GM19463 (cell line): ENCODE measurements around the gene CPEB2.
"Not testable (repeated sequence)": the region's sequence is repeated elsewhere in the genome, so short reads cannot be mapped to it uniquely, and the experiment has no call there.

Experiments
- ATAC-seq: cut with Tn5 transposase; IDR thresholded peaks from one replicate; pipeline ENCODE4 v1.9.1; 2021; ENCODE audit warnings: mild to moderate bottlenecking, moderate library complexity; ENCODE audit not compliant: unreplicated experiment

CPEB2 gene

DNA sequence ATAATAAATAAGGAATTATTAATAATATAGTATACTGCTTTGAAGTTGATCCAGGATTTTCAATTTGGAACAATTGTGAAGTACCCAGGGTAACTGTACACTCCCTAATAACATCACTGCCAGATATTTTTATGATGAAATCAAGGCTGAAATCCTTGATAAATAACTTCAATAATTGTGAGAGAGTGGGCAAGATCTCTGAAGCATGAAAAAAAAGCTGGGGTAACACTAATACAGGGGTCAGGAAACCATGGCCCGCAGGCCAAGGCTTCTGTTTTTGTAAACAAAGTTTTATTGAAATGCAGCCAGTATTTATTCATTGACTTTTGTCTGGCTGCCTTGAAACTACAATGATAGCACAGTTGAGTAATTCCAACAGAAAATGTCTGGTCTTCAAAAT is 41.6 kb downstream of the CPEB2 start:
- no peak for ATAC-seq

- ATAC-seq: no peak
Observed at GRCh38 chr4:15054541-15054940, 52.3 kb downstream of the CPEB2 start.

- no peak for ATAC-seq
Observed at GRCh38 chr4:15060213-15060612, 57.9 kb downstream of the CPEB2 start.

DNA sequence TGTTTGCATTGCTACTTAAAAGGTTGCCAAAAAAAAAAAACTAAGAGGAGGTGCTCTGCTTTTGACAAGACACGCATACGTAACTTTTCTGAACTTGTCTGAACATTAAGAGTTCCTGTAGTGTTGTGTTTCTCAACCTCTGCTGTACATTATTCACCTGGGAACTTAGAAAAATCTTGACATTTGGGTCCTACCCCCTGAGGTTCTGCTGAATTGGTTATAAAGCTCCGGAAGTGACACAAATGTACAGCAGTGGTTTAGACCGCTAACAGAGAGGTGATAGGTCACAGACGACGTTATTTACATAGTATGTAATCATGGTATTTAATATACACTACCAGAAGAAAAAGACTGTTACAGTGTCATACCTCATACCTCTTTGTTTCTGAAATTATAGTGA is 61.1 kb downstream of the CPEB2 start:
- ATAC-seq: no peak

DNA sequence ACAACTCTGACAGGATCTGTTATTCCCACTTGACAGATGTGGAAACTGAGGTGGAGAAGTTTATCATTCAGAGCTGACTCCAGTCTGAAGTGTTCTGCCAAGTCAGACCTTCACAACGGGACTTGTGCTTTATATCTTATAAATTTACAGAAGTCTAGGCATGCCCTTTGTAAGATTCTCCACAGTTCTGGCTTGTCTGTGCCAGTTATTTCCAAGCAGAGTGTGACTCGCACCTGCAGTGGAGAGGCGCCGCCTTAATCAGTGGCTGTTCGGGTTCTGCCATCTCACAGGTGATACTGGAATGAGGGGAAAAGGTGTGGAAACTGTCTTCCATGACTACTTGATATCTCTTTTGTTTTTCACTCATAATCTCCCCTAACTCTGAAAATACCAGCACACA is 63.2 kb downstream of the CPEB2 start:
- no peak for ATAC-seq

GRCh38 chr4:15066140-15066539 is 63.9 kb downstream of the CPEB2 start:
- ATAC-seq: no peak

GRCh38 chr4:15068298-15068697 is 66.0 kb downstream of the CPEB2 start:
- ATAC-seq: no peak

- no peak for ATAC-seq
Observed at GRCh38 chr4:15075875-15076274, 73.6 kb downstream of the CPEB2 start.

DNA sequence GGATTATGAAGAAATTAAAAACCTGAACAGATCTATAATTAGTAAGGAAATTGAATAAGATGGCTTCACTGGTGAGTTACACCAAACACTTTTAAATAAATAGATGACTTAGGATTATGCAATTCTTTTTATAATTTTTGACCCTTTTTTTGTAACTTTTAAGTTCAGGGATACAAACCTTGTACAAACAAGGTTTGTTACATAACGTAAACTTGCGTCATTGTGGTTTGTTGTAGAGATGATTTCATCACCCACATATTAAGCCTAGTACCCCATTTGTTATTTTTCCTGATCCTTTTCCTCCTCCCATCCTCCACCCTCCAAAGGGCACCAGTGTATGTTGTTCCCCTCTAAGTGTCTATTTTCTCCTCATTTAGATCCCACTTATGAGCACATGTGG is 75.7 kb downstream of the CPEB2 start:
- ATAC-seq: no peak

GRCh38 chr4:15078682-15079642 is 76.7 kb downstream of the CPEB2 start:
- ATAC-seq: no peak

DNA sequence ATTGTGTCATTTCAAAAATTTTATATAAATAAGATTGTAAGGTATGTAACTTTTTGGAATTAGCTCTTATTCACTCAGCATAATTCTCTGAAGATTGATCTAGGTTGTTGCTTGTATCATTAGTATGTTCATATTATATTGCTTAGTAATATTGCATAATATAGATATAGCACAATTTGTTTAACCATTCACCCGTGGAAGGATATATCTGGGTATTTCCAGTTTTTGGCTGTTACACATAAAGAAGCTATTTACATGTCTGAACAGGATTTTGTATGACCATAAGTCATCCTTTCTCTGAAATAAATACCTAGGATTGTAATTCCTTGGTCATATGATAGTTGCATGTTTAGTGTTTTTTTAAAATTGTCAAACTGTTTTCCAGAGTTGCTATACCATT is 82.5 kb downstream of the CPEB2 start:
- no peak for ATAC-seq

DNA sequence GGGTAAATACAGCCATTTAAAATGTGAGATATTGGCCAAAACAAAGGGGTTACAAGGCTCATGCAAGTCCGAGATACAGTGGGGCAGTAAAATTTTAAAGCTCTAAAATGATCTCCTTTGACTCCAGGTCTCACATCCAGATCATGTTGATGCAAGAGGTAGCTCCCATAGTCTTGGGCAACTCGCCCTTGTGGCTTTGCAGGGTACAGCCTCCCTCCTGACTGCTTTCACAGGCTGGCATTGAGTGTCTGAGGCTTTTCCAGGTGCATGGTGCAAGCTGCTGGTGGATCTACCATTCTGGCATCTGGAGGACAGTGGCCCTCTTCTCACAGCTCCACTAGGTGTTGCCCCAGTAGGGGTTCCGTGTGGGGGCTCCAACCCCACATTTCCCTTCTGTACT is 83.5 kb downstream of the CPEB2 start:
- not testable (repeated sequence) for ATAC-seq

- not testable (repeated sequence) for ATAC-seq
Observed at GRCh38 chr4:15086259-15086658, 84.0 kb downstream of the CPEB2 start.

DNA sequence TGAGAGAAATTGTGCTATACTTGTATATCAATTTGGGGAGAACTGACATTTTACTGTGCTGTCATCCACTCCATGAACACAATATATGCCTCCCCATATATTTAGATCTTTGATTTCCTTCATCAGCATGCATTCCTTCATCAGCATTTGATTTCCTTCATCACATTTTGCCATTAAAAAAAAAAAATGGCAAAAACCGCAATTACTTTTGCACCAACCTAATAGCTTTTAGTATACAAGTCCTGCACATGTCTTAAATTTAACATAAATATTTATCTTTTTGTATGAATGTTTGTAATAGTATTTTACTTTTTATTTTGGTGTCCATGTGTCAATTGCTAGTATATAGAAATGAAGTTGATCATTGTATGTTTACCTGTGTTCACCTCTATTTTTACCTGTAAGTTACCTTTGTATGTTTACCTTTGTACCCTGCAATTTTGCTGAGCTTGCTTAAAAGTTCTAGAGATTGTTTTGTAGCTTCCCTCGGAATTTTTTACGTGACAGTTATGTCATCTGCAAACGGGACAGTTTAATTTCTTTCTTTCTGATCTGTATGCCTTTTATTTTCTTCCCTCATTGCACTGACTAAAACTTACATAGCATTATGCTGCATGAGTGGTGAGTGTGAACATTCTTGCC is 86.2 kb downstream of the CPEB2 start:
- no peak for ATAC-seq

- no peak for ATAC-seq
Observed at GRCh38 chr4:15089979-15090378, 87.7 kb downstream of the CPEB2 start.

DNA sequence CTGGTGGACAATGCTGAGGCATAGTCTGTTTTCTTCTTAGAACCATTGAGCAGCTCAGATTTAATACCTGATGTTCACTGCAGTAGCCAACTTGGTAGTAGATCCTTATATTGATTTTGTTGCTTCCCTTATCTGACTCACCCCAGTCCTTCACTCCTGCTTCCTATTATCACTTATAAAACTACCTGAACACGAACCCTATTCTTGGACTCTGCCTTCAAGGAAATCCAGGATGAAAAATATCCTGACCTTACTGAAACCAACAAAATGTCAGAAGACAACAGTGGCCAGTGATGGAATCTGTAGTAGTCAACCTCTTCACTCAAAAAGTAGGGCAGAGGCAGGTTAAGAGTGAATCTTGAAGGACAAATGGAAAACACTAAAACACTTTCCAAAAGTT is 98.1 kb downstream of the CPEB2 start:
- no peak for ATAC-seq

DNA sequence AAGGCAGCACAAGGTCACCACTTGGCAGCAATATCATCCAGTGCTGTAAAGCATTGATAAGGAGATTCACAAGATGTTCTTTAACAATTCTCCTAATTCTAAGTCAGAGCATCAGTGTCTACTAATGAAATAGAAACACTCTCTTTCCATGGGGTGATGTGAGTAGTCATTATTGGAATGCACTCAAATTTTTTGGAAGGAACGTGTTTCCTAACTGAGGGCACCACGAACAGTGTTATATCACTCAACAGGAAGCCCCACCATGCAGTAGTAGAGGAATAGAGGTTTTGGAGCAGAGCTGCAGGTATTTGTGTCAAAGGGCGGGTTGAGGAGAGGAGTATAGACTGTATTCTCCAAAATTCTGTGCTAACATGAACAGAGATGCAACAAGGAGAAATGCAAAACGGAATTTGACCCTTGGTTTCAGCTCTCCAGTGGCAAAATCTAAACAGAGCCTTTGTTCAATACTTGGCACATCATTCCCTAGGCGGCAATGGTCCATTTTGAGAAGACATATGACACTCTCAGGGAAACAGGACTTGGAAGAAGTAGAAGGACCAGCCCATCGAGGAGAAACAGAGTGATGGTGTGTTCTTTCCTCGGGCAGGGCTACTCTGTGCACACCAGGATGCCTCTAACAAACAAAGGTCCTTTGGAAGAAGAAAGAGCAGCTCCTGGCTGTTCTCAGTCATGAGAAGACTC is 98.9 kb downstream of the CPEB2 start:
- ATAC-seq: no peak

GRCh38 chr4:15104825-15105224 is 102.5 kb downstream of the CPEB2 start:
- no peak for ATAC-seq

- ATAC-seq: no peak
Observed at GRCh38 chr4:15106399-15106798, 104.1 kb downstream of the CPEB2 start.

DNA sequence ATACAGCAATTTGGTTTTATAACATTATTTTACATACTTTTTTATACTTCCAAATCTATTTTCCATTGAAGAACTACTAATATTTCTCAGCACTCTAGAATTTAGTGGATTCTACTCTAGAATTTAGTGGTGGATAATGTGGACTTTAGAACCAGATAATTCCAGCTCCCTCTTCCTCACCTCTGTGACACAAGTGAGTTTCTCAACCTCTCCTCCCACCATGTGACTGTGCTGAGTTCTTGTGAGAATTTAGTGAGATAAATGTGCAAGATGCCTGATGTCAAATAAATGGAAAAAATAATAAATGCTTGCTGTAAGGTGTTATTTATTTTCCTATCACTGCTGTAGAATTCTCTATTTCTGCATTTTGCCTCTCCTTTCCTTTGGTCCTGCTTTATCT is 107.3 kb downstream of the CPEB2 start:
- ATAC-seq: no peak

DNA sequence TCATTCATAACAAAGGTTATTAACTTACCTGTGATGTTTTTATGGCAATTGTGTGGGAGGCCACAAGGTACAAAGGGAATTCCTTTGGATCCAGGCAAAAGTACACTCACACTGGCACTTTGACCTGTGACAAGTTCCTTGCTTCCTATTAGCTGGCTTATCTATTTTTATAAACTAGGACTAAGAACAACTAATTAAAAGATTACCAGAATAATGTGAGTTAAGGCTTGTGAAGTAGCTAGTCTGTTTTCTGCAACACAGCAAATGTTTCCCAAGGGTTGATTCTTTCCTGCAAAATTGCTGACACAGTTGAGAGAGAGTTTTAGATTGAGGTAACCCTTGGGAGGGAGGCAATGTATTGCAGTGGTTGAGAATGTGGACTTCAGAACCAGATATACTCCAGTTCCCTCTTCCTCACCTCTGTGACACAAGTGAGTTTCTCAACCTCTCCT is 107.9 kb downstream of the CPEB2 start:
- ATAC-seq: no peak
